GM18870 (cell line): ENCODE data around the gene ANTXRL.
"Not testable (repeated sequence)": the region's sequence is repeated elsewhere in the genome, so short reads cannot be mapped to it uniquely, and the experiment has no call there.

ENCODE experiments used
- ATAC-seq: cut with Tn5 transposase; IDR thresholded peaks from one replicate; pipeline ENCODE4 v1.9.1; 2021; ENCODE audit warnings: moderate library complexity; ENCODE audit not compliant: unreplicated experiment

ANTXRL gene

DNA sequence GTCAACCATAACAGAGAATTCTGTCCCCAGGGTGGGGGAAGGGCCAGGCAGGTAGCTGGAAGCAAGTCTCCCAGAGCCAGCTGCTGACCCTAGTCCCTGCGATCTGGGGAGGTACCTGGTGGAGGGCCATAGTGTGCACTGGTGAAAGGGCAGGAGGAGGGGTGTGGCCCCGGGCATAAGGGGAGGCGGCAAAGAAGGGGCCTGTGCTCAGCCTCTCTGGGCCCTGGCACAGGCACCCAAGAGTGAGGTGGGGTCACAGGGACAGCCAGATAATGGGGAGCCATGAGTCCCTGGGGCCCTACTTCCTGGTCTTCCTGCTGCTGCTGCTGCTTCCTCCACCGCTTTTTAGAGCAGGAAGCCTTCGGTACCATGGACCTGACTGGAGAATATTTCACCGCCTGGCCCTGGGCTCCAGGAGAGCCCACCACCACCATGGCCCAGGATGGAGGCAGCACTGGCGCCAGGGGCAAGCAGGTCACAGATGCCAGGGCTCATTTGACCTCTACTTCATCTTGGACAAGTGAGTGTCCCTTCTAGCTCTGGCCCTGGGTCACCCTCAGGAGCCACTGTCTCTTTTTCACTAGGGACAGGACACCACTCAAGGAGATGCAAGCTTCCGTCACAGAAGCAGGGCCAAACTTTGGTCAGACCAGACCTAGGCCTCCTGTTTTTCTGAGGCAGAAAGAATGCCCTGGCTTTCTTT lies at the start of gene ANTXRL:
Gene ANTXRL (plus strand): TSS at position 7 of the 703 bp plus-strand sequence. CDS start 266 bp downstream, at position 273.
- no peak for ATAC-seq

DNA sequence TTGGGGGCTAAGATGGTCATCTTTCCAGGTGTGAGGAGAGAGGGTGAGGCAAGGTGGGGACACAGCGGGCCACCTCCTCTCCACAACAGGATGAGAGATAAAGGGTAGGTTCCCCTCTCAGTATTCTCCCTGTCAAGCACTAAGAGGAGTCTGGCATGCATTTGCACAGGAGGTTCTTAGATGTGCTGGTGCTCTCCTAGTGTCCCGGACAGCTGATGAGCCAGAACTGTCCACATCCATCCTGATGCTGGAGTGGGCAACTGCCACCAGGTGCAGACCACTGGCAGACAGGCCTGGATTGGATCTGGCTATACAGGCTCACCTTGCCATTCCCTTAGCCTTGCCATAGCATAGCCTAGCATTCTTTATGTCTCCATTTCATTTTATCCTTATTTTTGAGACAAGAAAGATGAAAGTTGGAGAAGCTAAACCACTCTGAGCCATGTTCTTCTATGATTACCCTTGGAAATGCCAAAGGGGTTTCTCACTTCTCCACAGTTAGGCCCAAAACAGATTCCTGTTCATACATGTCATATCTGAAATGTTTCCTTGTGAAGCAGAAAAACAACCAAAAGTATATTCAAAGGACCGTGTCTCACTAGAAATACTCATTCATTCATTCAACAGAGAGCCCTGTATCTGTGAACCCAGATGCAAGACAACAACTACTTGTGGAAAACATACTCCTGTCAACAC lies 48.8 kb upstream of the ANTXRL start:
- no peak for ATAC-seq

DNA sequence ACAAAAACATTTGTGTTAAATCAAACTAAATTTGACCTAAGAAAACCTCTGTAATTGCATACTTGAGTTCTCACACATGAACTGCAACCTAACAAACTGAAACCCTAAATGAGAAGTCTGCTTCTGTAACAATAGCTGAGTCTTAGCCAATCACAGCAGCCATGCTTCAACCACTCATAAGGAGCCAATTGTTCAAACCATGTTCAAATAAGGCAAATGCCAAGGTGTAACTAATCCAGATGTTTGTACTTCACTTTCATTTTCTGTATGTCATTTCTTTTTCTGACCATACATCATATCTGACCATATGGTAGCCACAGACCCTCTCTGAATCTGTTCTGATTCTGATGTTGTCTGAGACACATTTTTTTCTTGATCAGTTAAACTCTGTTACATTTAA lies 47.5 kb upstream of the ANTXRL start:
- no peak for ATAC-seq

DNA sequence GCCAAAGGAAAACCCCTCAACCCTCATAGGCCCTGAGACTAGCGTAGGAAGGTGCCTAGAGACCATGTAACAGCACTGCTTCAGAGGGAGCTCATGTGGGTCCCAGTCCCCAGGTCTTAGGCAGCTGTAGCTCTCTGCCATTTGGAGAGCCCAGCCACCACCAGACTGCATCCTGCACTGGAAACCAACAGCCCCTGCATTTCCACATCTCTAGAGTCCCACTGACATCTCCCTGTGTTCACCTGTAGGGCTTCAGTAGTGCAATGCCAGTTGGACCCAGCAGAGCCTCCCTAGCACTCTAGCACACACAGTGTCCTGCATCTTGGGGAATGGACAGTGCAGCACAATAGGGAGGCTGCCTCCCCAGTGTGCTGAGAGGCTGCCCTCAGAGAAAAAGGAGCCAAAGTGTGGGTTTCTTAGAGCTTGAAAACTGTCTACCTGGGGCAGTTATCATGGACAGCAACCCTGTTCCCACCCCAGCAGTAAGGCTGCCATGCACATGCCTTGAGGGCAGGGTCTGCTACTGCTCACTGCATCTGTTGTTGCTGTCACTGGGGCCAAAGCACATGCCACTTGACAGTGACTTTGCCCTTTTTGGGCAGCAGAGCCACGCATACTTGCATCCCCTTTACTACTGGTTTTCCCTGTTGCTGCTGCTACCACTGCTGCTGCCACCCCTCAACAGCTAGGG lies 46.7 kb upstream of the ANTXRL start:
- no peak for ATAC-seq

DNA sequence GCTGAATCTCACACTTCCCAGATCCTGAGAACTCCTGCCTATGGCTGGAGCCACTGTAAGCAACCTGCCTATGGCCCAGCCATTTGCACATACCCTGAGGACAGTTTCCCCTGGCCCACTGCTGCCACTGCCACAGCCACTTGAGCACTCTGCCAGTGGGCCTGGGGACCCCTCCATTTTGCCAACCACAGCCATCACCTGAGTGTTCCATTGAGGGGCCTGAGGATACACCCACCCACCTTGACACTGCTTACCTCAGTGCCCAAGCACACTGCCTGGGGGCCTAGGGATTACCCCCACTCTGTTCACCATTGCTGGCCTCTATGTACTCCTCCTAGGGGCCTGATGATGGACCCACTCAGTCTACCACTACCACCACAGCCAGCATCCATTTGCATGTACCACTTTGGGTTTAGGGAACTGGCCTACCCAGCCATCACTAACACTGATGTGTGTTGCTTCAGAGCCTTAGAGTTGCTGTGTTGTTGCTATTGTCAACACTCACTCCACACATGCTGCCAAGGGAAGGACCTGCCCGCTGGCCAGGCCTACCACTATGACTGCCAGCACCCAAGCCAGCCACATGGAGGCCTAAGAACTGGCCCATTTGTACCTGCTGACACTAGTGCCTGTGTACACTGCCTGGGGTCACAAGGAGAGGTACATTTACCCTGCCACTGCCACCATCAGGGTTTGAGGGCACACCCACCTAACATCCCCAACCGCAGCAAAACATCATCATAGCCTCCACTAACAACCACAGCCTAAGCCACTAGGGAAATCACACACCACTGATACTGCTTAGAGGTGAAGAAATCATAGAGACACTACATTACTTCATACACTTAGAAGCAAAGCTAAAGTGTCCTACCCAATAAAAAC lies 45.9 kb upstream of the ANTXRL start:
- ATAC-seq: no peak

DNA sequence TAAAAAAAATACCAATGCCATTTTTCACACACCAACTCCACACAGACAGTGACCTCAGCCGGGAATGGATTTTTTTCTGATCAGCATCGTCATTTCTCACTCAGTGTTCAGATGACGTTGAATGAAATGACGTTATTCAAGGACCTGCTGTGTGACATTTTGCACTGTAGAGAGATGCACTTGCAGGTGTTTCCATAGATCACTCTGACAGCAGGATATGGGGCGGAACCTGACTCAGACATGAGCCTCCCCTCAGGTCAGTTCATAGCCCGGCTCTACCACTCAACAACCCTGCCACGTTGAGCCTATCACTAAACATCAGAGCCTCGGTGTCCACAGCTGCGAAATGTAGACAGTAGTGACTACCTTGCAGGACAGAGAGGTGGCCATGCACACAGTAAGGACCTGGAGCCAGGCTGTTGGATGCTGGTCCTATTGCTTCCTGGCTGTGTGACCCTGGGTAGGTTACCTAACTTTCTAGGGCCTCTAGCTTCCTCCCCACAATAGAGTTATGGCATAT lies 41.4 kb upstream of the ANTXRL start:
- no peak for ATAC-seq

DNA sequence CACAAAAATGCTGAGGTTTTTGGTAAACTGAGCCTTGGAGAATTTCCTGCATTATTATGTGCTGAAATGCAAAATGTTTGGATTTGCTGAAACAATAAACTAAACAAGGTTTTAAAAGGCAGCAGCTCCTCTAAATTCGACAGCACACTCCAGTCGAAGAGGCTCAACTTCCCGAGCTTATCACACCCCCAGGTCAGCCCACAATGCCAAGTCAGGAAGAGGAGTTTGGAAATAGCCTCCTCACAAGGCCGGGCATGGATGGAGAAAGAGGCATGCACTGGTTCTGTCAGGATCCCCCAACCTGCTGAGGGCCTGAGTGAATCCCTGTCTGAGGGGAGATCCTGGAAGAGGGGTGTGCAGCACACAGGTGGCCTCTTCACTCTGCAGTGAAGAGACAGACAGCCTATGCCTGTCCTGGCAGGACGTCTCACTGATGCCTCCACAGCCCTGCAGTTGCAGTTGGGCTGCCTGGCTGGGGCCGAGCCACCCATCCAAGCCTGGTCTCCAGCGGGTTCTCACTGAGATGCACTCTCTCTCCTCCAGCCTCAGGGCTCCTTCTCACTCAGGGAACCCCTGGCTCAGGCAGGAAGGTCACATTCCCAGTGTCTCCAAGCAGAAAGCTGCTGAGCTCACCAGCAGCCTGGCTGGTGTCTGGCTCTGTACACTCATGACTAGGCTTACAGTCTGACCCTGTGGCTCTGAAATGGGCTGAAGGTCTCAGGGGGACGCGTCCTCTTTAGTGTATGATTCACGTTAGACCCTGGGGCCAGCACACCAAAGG lies 40.2 kb upstream of the ANTXRL start:
- ATAC-seq: not testable (repeated sequence)

DNA sequence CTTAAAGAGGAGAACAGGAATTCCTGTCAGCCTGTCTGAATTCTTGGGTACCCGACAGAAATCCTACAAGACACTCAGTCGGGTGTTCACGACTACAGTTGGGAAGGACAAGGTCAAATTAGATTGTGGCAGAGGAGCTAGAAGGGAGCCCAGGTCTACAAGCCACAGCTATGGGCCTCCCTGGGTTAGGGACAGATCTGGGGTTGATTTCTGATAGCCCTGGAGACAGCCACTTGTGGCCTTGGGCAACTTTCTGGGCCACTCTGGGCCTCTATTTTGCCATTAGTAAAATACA lies 39.7 kb upstream of the ANTXRL start:
- ATAC-seq: no peak

DNA sequence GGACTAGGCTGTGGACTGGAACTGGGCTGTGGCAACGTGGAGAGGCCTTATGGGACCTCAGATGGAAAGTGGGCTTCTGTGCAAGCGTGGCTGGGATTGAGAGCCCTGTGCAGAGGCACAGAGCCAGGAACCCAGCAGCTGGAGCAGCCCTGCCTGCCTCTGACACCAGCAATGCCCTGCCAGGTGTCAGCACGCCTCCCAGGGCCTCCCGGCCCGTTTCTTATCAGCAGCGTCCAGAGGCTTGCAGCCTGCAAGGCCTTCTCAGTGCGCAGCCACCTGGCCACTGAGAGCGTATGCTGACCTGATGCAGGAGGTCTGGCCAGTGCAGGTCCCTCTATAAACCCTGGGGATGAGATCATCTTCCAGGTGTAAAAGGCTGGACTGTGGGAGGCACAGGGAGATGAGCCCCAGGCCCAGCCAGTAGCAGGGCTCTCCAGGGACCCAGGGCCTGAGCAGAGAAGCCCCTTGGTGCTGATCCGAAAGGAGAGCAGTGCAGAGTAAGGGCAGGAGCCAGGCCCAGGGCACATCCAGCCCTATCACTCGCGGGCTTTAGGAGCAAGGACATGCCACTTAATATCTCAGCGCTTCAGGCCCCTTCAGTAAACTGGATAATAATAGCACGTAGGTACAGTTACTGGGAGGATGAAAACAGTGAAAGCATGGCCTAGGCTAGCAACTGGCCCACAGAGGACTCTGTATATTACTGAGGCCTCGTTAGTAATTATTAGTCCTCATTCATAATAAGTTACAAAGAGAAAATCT lies 38.8 kb upstream of the ANTXRL start:
- ATAC-seq: no peak

DNA sequence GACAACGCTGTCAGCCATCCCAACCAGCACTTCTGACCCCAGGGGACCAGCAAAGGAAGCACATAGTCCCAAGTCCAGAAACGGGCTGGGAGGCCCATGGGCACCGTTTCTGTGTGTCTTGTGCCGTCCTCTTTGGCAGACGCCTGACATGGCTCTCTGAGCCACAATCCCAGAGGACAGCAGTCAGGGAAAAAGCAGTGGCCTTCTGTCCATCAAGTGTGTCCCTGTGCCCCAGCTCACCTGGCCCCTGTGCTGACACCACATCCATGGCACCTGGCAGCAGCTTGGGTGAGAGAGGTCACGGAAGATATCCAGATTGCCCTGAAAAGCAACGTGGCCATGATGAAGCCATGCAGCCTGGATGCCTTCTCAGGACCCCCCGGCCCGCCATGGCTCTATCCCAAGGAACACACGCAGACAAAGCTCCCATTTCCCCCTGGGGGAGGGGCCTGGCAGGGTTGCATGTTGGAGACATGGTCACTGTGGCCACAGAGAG lies 38.1 kb upstream of the ANTXRL start:
- no peak for ATAC-seq

DNA sequence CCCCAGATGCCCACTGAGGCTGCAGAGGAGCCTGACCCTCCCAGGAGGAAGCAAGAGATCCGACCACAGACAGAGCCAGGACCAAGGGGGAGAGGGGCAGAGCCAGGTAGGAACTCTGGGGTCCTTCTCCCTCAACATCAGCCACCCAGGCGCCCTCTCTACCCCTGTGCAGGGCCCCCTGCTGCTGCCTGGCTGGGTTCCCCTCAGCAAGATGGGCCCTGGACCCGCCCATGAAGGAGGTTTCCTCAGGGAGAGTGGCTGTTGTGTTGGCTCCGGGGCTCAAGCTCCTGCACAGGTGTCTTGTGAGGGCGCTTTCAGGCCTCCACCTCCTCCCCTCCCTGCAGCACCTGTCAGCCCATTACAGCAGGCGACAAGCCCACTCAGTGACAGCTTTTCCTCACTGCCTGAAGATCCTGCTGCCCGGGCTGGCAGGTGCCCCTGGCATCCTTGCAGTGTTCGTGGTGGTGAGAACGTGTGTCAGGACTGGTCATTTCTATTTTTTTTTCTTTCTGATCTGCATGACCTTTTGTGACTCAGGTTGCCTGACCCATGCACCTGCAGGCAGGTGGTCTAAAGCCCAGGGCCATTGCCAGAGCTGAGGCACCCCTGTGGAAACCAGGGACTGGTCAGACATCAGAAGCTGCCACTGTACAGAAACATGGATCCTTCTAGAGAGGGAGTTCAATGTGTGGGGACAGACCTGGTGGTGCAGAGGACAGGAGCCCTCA lies 37.0 kb upstream of the ANTXRL start:
- not testable (repeated sequence) for ATAC-seq

DNA sequence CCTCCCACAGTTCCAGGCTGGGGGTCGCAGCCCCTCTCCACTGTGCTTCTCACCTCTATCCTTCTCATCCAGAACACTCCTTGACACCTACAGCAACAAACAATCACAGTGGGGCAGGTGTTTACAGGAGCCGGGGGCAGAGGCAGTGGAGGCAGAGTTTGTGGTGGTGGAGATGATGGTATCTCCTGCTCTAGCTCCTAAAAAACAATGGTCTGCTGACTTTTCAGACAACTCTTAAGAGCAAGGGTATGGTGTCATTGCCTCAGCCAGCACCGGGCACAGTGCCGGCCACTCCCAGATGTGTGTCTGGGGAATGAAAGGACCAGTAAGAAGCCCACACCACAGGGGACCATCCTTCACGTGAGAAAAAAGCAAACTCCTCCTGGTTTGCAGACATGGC lies 36.3 kb upstream of the ANTXRL start:
- ATAC-seq: no peak

DNA sequence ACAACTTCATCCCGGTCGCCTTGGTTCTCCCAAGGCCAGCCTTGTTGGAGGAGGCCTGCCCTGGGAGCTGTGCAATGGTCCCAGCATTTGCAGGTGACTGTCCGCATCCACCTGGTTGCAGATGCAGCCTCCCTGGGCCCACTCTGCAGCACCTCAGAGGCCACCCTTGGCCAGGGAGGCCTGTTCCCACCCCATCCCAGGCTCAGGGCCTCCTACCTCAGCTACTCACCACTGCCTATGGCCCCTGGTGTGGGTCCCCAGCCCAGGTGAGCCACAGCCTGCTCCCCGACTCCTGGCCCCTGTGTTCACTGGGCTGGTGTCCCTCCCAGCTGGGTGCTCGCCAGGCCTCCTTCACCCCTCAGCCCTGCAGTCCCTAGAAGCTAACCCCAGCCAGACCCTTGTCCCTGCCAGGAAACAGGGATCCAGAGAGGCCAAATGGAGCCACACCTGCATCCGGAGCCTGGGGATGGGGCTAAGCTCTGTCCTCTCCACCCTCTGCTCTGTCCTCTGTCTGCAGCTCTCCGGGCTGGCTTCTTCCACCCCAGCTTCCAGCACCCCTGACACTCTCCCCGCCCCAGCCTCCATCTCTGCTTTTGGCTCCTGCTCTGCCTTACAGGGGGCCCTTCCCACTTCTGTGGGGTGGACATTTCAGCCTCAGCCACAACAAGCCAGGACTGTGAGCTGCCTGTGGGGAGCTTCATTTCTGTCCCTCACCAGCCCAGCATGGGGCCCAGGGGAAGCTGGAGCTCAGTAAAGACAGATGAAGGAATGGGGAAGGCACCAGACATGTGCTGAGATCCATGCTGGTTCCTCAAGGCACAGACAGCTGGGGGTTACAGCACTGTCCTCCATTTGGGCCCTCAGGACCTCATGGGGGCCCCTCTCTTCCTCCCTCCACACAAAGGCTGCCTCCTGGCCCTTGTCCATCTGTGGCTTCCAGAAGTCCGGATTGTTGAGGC lies 35.6 kb upstream of the ANTXRL start:
- no peak for ATAC-seq

DNA sequence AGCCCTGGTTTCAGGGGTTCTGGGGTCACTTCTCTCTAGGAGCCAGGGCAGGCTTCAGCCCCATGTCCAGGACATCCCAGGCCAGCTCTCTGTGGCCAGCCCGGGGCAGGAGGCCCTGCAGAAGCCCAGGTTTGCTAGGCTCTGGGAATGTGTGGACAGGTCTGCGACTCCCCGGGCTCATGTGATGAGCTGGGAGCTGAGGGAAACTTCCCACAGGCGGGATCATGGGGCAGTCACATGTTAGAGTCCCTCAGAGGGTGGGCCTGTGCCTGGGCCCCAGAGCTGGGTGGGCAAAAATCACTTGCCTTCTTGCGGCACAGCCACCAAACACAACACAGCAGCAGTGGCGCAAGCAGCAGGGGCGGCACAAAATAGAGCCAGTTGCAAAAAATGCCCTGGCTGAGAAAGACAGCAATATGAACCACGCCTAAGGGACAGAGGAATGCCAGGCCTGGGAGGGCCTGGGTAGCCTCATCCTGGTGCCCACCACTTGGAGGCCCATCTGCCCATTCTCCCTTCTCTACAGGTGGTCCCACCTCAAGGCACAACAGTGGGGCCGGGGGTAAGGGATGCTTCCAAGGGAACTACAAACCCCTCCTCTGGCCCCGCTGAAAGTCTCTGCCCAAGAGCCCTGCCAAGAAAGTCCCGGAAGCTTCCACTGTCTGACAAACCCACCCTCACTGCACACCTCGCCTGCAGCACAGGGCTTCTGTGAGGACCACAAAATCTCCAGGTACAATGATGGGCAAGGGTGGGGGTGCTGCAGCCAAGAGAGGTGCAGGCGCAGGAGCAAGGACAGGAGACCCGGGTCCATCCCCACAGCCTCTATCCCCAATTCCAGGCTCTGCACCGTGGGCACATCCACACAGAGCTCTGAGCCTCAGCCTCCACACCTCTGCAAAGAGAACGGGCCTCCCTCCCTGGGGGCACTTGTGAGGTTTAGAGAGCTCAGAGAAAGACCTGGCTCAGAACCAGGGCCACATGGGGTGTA lies 34.6 kb upstream of the ANTXRL start:
- ATAC-seq: no peak

DNA sequence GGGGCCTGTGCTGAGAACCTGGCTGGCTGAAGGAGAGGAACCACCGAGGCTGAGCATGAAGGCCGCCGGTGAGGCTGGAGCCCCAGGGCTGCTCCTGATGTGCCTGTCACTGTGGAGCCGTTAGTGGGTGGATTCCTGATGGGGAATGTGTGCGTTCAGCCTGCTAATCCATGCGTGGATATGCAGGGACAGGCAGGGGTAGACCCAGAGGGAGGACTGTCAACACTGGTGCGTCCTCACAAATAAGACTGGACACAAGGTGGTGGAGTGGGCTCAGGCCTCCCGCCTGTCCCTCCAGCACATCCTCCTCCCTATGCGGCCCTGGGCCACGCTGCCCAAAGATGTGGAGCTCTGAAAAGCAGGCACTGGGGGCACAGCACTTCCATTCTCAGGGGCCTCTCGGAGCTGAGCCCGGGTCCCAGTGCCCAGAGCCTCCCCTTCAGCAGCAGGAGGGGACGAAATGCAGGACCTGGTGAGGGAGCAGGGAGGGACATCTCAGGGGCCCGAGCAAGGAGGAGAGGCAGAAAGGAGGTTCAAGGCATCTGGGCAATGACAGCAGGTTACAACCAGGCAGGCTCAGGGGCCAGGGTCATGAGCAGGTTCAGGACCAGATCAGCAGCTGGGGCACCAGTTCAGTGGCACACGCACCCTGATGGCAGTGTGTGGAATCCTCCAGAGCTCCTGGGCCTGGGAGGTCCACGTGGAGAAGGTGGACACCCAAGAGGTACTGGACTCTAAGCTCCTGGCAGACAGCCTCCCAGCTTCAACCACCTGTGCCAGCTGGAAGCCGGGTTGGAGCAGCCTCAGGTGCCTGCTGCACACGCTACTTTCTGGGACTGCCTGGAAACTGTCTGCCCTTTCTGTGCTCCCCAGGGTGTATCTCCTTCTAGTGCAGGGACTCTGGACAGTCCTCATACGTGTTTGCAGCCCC lies 33.5 kb upstream of the ANTXRL start:
- ATAC-seq: no peak
